Measurements from ENCODE around the gene ZNF385C. TPM values are rescaled to one million over a fixed set of nuclear protein-coding genes. Genes with fewer than 3 reads are reported as not detected.

Gene ZNF385C
- total and polyA plus RNA-seq, 2 of the 13 experiments (the other 11 are each of a cell fraction or from before 2014, with no cell fraction given) = 2.3 to 6.1 TPM

- TF ChIP-seq SP5 (CRISPR knock-in tag; IDR thresholded peaks at IDR 0.05; ENCODE audit: borderline replicate concordance, low read depth) = peak; percentile 54; the same call in 1 of the 2 replicates
- no peak for TF ChIP-seq GLMP (CRISPR knock-in tag; IDR thresholded peaks at IDR 0.05; ENCODE audit: borderline replicate concordance)
- no peak for TF ChIP-seq ZNF7 (CRISPR knock-in tag; IDR thresholded peaks at IDR 0.05)
- no peak for TF ChIP-seq RBAK (CRISPR knock-in tag; IDR thresholded peaks at IDR 0.05)
- no peak for TF ChIP-seq NAIF1 (CRISPR knock-in tag; IDR thresholded peaks at IDR 0.05; ENCODE audit: borderline replicate concordance)
- TF ChIP-seq HNRNPLL (IDR thresholded peaks at IDR 0.05; ENCODE audit: low read depth, low read length, poor library complexity, severe bottlenecking) = no peak
- no peak for TF ChIP-seq ZNF746 (CRISPR knock-in tag; IDR thresholded peaks at IDR 0.05)
- no peak for TF ChIP-seq ZNF552 (CRISPR knock-in tag; IDR thresholded peaks at IDR 0.05; ENCODE audit: borderline replicate concordance)
- no peak for TF ChIP-seq ZNF451 (CRISPR knock-in tag; IDR thresholded peaks at IDR 0.05)
- TF ChIP-seq E2F5 (CRISPR knock-in tag; conservative IDR thresholded peaks at IDR 0.05) = no peak
- no peak for TF ChIP-seq ZNF235 (CRISPR knock-in tag; IDR thresholded peaks at IDR 0.05; ENCODE audit: borderline replicate concordance)
- TF ChIP-seq ZNF576 (CRISPR knock-in tag; IDR thresholded peaks at IDR 0.05) = no peak
- TF ChIP-seq HMG20A (CRISPR knock-in tag; IDR thresholded peaks at IDR 0.05; ENCODE audit: borderline replicate concordance) = peak; percentile 85
- no peak for TF ChIP-seq SKIL (CRISPR knock-in tag; IDR thresholded peaks at IDR 0.05; ENCODE audit: borderline replicate concordance)
- TF ChIP-seq NCOR1 (IDR thresholded peaks at IDR 0.05; ENCODE audit: borderline replicate concordance, low read length) = peak; percentile 93
- TF ChIP-seq ZNF598 (CRISPR knock-in tag; IDR thresholded peaks at IDR 0.05; ENCODE audit: borderline replicate concordance) = no peak
- no peak for TF ChIP-seq KDM3A (CRISPR knock-in tag; IDR thresholded peaks at IDR 0.05; ENCODE audit: low read depth)
- TF ChIP-seq HMGXB3 (CRISPR knock-in tag; IDR thresholded peaks at IDR 0.05; ENCODE audit: borderline replicate concordance) = peak; percentile 77; the same call in 1 of the 2 replicates
- 0 out of 2 replicates have a peak, but pooled peaks have one; percentile 31 for TF ChIP-seq CCDC6 (CRISPR knock-in tag; IDR thresholded peaks at IDR 0.05)
These were observed 108.4 kb downstream of the ZNF385C start (continued) for GRCh38 chr17:41989702-41990419.
